HL-60 (cell line): ENCODE results near the gene GALNT17.

Experiments used
- DNase-seq, 2 experiments: peaks; one replicate each; pipeline ENCODE4 v3.0.0-alpha.2; 2010 to 2020; ENCODE audit warnings: low read depth in 1 of 2, low spot score in 1 of 2
- H3K27ac ChIP-seq: fragments of 250-450 bp; sonication (Bioruptor Pico); replicated peaks from 2 replicates; pipeline ENCODE4 v1.5.1; 2020; ENCODE audit warnings: mild to moderate bottlenecking, moderate library complexity
- H3K27me3 ChIP-seq: fragments of 250-450 bp; sonication (Bioruptor Pico); 2 replicates; pipeline ENCODE4 v1.5.1; 2021; ENCODE audit warnings: mild to moderate bottlenecking, moderate library complexity; ENCODE audit not compliant: insufficient read depth, poor library complexity, severe bottlenecking
- H3K4me3 ChIP-seq: replicated peaks from 2 replicates; pipeline ENCODE4 v1.5.1; 2011; ENCODE audit warnings: mild to moderate bottlenecking, control low read depth, low read length; ENCODE audit not compliant: insufficient read depth
- GABPA ChIP-seq: IDR thresholded peaks from 2 replicates; pipeline ENCODE4 v1.6.1; 2012; ENCODE audit warnings: low read depth
- POLR2AphosphoS5 ChIP-seq: IDR thresholded peaks from 2 replicates; pipeline ENCODE4 v1.6.1; 2012; ENCODE audit warnings: low read depth
- SPI1 ChIP-seq: IDR thresholded peaks from 2 replicates; pipeline ENCODE4 v1.6.1; 2012; ENCODE audit warnings: low read depth, mild to moderate bottlenecking, borderline replicate concordance
- TF ChIP-seq, protein P1 (sequence below): IDR thresholded peaks from 2 replicates; pipeline ENCODE4 v1.6.1; 2012; ENCODE audit warnings: low read depth; ENCODE audit not compliant: insufficient replicate concordance
- TF ChIP-seq, protein P2 (sequence below): IDR thresholded peaks from one replicate; pipeline ENCODE4 v1.5.1; 2011; ENCODE audit warnings: low read length, control low read depth, inconsistent platforms; ENCODE audit not compliant: insufficient read depth

Gene GALNT17

GRCh38 chr7:71563276-71563675 is 431.3 kb downstream of the GALNT17 start:
- no peak overlapping the region for H3K27ac ChIP-seq
- no peak for DNase-seq
- H3K27me3 ChIP-seq, result no peaks in the 10 kb centered on the region
- TF ChIP-seq, protein P1, sequence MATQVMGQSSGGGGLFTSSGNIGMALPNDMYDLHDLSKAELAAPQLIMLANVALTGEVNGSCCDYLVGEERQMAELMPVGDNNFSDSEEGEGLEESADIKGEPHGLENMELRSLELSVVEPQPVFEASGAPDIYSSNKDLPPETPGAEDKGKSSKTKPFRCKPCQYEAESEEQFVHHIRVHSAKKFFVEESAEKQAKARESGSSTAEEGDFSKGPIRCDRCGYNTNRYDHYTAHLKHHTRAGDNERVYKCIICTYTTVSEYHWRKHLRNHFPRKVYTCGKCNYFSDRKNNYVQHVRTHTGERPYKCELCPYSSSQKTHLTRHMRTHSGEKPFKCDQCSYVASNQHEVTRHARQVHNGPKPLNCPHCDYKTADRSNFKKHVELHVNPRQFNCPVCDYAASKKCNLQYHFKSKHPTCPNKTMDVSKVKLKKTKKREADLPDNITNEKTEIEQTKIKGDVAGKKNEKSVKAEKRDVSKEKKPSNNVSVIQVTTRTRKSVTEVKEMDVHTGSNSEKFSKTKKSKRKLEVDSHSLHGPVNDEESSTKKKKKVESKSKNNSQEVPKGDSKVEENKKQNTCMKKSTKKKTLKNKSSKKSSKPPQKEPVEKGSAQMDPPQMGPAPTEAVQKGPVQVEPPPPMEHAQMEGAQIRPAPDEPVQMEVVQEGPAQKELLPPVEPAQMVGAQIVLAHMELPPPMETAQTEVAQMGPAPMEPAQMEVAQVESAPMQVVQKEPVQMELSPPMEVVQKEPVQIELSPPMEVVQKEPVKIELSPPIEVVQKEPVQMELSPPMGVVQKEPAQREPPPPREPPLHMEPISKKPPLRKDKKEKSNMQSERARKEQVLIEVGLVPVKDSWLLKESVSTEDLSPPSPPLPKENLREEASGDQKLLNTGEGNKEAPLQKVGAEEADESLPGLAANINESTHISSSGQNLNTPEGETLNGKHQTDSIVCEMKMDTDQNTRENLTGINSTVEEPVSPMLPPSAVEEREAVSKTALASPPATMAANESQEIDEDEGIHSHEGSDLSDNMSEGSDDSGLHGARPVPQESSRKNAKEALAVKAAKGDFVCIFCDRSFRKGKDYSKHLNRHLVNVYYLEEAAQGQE, result no peak
- TF ChIP-seq, protein P2, sequence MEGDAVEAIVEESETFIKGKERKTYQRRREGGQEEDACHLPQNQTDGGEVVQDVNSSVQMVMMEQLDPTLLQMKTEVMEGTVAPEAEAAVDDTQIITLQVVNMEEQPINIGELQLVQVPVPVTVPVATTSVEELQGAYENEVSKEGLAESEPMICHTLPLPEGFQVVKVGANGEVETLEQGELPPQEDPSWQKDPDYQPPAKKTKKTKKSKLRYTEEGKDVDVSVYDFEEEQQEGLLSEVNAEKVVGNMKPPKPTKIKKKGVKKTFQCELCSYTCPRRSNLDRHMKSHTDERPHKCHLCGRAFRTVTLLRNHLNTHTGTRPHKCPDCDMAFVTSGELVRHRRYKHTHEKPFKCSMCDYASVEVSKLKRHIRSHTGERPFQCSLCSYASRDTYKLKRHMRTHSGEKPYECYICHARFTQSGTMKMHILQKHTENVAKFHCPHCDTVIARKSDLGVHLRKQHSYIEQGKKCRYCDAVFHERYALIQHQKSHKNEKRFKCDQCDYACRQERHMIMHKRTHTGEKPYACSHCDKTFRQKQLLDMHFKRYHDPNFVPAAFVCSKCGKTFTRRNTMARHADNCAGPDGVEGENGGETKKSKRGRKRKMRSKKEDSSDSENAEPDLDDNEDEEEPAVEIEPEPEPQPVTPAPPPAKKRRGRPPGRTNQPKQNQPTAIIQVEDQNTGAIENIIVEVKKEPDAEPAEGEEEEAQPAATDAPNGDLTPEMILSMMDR, result no peak
- TF ChIP-seq GABPA, result no peak
- no peak for TF ChIP-seq POLR2AphosphoS5
- TF ChIP-seq SPI1, result no peak
- H3K4me3 ChIP-seq, result no peak overlapping the region

GRCh38 chr7:71566376-71566775 is 434.4 kb downstream of the GALNT17 start:
- no peak for DNase-seq
- no peak overlapping the region for H3K4me3 ChIP-seq
- no peaks in the 10 kb centered on the region for H3K27me3 ChIP-seq
- TF ChIP-seq, protein P1, result no peak
- TF ChIP-seq GABPA, result no peak
- TF ChIP-seq, protein P2, result no peak
- no peak for TF ChIP-seq POLR2AphosphoS5
- no peak for TF ChIP-seq SPI1
- H3K27ac ChIP-seq, result no peak overlapping the region

DNA sequence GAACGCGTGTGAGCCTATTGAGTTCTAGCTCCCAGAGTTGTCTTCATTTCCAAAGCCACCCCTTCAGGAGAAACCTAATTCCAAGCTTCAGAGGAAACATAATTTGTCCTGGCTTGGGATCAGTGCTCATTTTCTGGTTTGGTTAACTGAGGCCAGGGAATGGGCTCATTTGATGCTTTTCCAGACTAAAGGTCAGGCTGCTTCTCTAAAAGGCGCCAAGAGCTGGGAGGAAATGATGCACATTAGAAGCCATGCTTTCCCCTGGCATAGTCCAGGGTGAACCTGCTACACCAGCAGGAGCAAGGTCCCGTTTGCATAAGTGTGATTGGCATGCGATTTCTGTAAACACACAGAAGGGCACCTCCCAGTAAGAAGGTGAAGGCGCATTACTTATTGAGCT is 435.0 kb downstream of the GALNT17 start:
- Histone ChIP-seq H3K27ac (no peak overlapping the region), H3K27me3 (no peaks in the 10 kb centered on the region), H3K4me3 (no peak overlapping the region)
- TF ChIP-seq, protein P1, result no peak
- TF ChIP-seq GABPA, result no peak
- TF ChIP-seq, protein P2, result no peak
- TF ChIP-seq SPI1, result no peak
- no peak for TF ChIP-seq POLR2AphosphoS5
- no peak for DNase-seq
